Suprapubic skin (tissue), 4 donors: ENCODE measurements around the gene MGAT3.
"Not testable (repeated sequence)": the region's sequence is repeated elsewhere in the genome, so short reads cannot be mapped to it uniquely, and the experiment has no call there.

Experiments
- POLR2A ChIP-seq, 2 donors: fragments of 450-650 bp; IDR thresholded peaks; one replicate each; pipeline ENCODE4 v1.6.1; 2017; ENCODE audit warnings: antibody characterized with exemption in 2 of 2, mild to moderate bottlenecking in 2 of 2, moderate library complexity in 2 of 2
- POLR2AphosphoS5 ChIP-seq, 3 donors: sonication (generic); formaldehyde crosslinking; IDR thresholded peaks; one replicate each; pipeline ENCODE4 v1.6.1; 2017; ENCODE audit warnings: antibody characterized with exemption in 3 of 3
- TF ChIP-seq, protein P1 (sequence below), 2 donors: fragments of 200-600 bp in 1 of 2; fragments of 450-650 bp in 1 of 2; sonication (generic) in 1 of 2; IDR thresholded peaks; one replicate each; pipeline ENCODE4 v1.5.1; 2016 to 2019; ENCODE audit warnings: antibody characterized with exemption in 2 of 2, mild to moderate bottlenecking in 1 of 2, moderate library complexity in 1 of 2

DNA sequence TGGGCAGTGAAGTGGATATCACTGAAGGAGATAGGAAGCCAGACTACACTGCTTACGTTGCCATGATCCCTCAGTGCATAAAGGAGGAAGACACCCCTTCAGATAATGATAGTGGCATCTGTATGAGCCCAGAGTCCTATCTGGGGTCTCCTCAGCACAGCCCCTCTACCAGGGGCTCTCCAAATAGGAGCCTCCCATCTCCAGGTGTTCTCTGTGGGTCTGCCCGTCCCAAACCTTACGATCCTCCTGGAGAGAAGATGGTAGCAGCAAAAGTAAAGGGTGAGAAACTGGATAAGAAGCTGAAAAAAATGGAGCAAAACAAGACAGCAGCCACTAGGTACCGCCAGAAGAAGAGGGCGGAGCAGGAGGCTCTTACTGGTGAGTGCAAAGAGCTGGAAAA is 65.3 kb downstream of the MGAT3 start:
- TF ChIP-seq, protein P1, sequence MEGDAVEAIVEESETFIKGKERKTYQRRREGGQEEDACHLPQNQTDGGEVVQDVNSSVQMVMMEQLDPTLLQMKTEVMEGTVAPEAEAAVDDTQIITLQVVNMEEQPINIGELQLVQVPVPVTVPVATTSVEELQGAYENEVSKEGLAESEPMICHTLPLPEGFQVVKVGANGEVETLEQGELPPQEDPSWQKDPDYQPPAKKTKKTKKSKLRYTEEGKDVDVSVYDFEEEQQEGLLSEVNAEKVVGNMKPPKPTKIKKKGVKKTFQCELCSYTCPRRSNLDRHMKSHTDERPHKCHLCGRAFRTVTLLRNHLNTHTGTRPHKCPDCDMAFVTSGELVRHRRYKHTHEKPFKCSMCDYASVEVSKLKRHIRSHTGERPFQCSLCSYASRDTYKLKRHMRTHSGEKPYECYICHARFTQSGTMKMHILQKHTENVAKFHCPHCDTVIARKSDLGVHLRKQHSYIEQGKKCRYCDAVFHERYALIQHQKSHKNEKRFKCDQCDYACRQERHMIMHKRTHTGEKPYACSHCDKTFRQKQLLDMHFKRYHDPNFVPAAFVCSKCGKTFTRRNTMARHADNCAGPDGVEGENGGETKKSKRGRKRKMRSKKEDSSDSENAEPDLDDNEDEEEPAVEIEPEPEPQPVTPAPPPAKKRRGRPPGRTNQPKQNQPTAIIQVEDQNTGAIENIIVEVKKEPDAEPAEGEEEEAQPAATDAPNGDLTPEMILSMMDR (IDR thresholded peaks at IDR 0.05): not testable (repeated sequence)
- not testable (repeated sequence) for TF ChIP-seq POLR2A, POLR2AphosphoS5 (IDR thresholded peaks at IDR 0.05)
